ENCODE data around the gene PLSCR1.

Gene PLSCR1

DNA sequence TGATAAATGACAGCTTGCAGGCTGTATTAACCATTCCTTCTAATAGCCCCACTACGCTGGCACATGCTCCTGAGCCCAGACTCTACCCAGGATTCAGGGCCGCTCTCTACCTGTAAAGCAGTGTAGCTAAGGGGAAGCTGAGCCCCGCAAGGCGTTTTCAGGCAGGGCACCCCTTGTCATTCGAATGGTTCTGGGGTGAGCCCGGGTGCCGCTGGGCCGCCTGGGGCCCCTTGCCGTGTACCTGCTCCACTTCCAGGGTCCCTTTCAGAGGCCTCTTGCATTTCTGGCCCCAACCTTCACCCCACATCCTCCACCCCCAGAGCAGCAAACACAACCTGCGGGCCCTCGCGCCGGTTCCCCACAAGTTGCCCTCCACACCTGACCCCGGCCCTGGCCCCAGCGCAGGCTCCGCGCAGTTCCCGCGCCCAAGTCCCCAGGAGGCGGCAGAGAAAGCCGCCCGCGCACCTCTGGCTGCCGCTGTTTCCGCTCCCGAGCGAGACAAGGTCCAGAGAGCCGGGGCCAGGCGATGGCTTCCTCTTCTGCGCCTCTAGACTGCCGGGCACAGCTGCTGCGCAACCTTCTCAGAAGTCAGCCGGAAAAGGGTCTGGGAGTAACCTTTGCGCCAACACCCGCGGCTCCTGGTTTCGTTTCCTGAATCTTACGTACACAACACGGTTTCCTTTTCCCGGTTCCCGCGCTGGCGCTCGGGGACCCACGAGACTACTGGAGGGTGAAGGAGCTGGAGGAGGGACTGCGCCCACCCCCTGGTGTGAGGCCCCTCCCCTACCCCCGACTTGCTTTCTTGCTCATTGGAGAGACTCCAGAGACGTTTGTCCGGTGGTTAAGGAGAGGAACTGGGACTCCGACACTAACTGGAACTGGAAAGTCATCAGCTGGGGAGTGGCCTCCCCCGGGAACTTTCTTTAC lies at the start of gene PLSCR1:
Gene PLSCR1, minus strand, starts transcription at position 606 of the 927 bp plus-strand sequence. CDS start 8,055 bp downstream, outside the sequence.
- DNase-seq (ENCODE audit: low read depth in 2 of 2), result peak; percentile 52 to 61

DNA sequence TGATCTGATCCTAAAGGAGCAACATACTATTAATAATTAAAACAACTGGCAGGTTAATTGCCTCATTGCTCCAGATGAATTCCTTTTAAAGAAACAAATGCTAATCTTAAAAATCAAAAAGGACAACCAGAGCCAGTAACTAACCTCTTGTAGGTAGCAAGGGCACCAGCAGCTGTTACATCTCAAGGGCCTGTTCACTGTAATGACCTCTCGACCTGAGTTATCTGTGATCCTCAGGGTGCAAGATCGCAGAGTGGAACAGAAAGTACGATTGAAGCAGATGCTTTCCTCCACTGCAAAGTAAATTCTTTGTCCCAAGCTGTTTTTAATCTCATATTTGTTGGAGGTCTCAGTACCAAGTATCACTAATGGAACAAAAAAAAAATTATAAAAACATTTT lies 49.4 kb upstream of the PLSCR1 start:
- DNase-seq (ENCODE audit: low read depth in 2 of 2), result no peak

GRCh38 chr3:146590521-146590920 lies 46.1 kb upstream of the PLSCR1 start:
- no peak for DNase-seq (ENCODE audit: low read depth in 2 of 2)

DNA sequence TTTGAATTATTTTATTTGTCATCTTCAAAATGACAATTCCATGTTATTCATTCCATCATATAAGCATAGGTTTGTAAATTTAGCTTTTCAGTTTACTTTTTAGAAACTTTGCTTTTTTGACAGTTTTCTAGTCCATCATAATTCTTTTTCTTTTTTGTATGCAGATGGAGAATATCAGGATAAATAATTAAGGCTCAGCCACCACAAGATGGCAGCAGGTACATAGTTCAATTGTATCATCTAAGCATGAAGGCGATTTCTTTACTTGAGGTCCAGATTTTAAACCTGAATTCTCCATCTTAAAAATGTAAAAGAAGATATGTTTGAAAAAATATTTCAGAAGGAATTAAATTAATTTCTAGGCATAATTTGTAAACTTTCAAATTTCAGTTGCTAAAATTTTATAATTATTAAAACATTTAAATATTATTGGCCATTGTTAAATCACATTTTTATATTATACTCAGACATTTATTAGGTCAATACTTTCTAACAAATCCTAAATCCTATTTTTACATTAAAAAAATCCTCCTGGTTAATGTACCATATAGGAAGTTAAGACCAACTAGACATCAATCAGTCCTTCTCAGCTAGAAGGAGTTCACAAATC lies 45.6 kb upstream of the PLSCR1 start:
- no peak for DNase-seq (ENCODE audit: low read depth in 2 of 2)

GRCh38 chr3:146585156-146585555 lies 40.7 kb upstream of the PLSCR1 start:
- no peak for DNase-seq (ENCODE audit: low read depth in 2 of 2)

DNA sequence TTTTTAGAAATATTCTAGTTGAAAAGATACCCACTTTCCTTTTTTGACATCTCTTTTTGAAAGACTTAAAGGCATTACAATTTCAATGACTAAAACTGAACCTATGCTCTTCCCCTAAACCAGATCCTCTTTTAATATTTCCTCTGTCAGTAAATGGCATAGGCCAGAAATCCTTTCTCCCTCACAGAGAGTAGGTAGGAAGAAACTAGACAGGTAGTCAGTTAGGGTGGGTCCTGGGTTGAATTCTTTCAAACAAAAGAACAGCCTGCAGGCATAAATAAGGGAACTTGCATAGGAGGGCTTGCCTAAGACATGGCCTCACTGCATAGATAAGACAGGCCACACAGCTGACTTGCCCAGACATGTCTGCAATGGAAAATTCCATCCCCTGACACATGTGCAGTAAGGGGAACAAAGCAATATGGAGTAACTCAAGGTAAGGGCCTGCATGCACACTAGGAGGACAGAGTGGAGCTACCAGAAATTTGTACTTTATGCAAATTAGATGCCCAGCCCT lies 37.6 kb upstream of the PLSCR1 start:
- no peak for DNase-seq (ENCODE audit: low read depth in 2 of 2)

DNA sequence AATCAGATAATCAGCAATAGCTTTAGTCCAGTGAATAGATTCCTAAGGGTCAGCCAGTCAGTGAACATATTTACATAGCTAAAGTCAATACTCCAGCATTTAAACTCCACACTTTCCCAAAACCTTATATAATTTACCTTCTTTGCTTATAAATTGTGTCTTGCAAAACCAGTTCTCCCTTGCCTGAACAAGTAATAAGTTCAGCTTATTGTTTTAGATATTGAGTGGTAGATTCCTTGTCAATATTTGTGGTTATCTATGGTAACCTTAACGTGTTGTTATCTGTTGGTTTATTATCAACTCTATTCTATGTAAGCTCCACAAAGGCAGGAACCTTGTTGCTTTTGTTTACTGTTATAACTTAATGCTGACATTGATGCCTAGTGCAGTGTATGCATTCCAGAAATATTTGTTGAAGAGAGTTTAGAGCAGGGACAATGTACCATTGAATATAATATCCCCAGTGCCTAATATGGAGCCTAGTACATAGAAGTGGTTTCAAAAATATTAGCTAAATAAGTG lies 36.7 kb upstream of the PLSCR1 start:
- no peak for DNase-seq (ENCODE audit: low read depth in 2 of 2)

DNA sequence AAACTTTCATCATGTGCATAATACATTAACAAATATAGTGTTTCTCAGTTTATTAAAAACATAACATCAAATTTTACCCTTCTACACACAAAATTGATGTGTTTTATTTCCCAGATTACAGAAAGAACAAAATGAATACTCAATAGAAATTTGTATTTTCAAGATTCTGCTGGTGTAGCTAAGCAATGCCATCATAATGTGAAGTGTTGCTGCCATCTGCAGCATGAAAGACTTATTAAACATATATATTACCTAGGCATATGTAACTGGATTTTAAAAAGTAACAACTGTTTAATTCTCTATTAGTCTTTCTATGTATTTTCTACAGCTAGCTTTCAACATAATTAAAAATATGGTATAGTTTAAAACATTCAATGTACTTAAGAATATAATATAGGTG lies 33.3 kb upstream of the PLSCR1 start:
- DNase-seq (ENCODE audit: low read depth in 2 of 2), result no peak

- no peak for DNase-seq (ENCODE audit: low read depth in 2 of 2)
Observed at GRCh38 chr3:146575636-146576035, 31.2 kb upstream of the PLSCR1 start.

DNA sequence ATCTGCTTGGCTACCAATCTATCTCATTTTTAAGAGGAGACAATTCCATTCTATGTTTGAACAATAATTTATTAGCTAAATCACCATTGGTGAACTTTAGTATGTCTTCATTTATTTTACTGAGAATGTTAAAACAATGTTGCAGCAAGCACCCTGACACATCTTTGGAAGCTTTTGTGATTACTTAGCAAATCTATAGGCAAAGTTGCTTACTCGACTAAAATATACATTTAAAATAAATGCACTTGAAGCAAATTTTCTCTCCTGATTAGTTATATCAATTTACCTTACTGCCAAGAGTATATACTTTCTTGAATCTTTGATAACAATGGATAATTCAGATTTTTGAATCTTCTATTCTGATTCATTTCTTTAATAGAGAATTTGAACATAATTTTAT lies 29.8 kb upstream of the PLSCR1 start:
- no peak for DNase-seq (ENCODE audit: low read depth in 2 of 2)

DNA sequence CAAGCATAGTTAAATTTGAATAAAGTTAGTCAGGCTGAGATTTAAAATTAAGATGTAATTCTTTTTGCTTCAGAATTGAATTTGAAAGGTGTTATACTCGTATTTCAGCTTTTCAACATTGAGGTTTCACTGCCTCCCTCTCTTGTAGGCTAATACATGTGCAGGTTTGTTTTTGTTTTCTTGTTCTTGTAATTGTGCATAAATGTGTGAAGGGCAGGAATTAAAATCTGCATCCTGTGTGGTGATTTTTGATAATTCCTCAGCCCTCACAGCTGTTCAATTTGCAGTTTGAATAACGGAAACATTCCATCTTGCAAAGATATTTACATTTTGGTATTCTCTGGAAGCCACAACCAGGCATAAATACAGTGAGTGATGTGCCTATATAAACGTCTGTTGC lies 24.9 kb upstream of the PLSCR1 start:
- DNase-seq (ENCODE audit: low read depth in 2 of 2), result no peak

GRCh38 chr3:146566138-146566537 lies 21.7 kb upstream of the PLSCR1 start:
- no peak for DNase-seq (ENCODE audit: low read depth in 2 of 2)

DNA sequence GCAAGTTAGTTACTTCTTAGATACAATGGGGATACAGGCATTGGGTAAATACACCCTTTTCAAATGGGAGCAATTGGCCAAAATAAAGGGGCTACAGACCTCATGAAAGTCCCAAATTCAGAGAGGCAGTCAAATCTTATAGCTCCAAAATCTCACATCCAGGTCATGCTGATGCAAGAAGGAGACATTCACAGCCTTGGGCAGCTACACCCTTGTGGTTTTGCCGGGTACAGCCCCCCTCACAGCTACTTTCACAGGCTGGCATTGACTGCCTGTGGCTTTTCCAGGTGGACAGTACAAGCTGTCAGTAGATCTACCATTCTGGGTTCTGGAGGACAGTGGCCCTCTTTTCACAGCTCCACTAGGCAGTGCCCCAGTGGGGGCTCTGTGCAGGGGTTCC lies 17.5 kb upstream of the PLSCR1 start:
- DNase-seq (ENCODE audit: low read depth in 2 of 2), result no peak

- no peak for DNase-seq (ENCODE audit: low read depth in 2 of 2)
Observed at GRCh38 chr3:146561463-146561862, 17.1 kb upstream of the PLSCR1 start.

GRCh38 chr3:146560678-146561077 lies 16.3 kb upstream of the PLSCR1 start:
- no peak for DNase-seq (ENCODE audit: low read depth in 2 of 2)

DNA sequence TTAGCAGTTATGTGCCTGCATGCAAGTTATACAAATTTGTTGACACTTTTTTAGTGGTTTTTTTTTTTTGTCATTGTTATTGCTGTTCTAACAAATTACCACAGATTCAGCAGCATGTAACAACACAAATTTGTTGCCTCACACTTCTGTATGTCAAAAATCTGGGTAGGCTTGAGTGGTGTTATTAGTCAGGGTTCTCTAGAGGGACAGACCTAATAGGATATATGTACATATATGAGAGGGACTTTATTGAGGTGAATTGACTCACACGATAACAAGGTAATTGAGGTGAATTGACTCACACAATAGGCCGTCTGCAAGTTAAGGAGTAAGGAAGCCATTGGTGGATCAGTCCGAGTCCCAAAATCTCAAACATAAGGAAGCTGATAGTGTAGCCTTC lies 15.0 kb upstream of the PLSCR1 start:
- DNase-seq (ENCODE audit: low read depth in 2 of 2), result no peak

DNA sequence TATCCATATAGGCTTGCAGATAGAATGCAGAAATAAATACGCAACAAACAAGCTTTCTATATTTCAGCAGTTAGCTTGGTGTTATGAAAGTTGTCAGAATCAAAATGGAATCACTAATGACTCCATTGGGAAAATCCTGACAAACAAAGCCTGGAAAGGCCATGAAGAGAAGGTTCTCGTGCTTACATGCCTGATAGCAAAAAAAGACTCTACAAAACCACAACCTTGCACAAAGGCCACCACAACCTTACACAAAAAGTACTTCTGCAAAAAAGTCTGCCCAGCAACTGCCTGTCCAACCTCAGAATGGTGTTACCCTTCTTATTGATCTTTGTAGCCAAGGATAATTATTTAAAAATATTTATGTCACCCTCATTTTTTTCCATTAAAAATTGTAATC lies 14.4 kb upstream of the PLSCR1 start:
- DNase-seq (ENCODE audit: low read depth in 2 of 2), result no peak

DNA sequence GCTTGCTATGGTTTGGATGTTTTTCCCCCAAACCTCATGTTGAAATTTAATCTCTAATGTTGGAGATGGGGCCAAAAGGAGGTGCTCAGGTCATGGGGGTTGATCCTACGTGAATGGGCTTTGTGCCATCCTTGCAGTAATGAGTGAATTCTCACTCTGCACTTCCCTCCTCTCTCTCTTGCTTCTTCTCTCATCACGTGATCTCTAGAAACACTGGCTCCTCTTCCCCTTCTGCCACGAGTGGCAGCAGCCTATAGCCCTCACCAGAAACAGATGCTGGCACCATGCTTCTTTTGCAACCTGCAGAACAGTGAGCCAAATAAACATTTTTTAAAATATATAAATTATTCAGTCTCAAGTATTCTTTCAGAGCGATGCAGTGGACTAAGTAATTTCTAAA lies 13.3 kb upstream of the PLSCR1 start:
- DNase-seq (ENCODE audit: low read depth in 2 of 2), result no peak

- no peak for DNase-seq (ENCODE audit: low read depth in 2 of 2)
Observed at GRCh38 chr3:146555311-146555710, 10.9 kb upstream of the PLSCR1 start.

- DNase-seq (ENCODE audit: low read depth in 2 of 2), result no peak
Observed at GRCh38 chr3:146554151-146554760, 9.8 kb upstream of the PLSCR1 start.

DNA sequence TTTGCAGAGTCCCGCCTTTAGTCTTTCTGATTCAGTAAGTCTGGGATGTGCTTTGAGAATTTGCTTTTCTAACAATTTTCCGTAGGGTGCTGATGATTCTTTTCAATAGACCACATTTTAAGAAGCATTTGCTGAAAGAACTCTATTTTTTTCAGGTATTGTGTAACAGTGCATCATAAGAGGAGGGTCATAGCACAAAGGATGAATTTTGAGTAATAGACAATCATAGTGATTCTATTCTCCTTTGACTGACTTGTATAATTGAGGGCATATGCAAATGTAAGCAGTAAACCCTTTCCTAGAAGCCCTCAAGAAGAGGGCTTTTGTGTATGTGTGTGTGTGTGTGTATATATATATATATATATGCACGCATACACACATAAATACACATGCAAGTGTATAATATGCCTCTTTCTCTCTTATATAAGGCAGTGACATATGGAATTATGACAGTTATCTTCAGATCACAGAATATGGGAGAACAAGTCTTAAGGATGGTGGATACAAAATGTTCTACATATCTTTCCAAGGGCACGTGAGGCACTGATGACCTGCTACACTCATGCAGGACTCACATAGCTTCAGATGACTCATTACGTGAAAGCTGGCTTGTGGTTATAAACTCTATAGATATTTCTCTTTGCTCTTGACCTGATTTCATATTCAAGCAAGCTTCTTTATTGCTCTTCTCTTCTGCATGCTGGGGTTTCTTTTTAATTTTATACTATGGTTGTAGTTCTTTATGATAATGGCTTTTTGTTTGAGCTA lies 6.5 kb upstream of the PLSCR1 start:
- no peak for DNase-seq (ENCODE audit: low read depth in 2 of 2)
